ENCODE results near the gene NBL1. TPM values are rescaled to one million over a fixed set of nuclear protein-coding genes. Genes with fewer than 3 reads are reported as not detected.

NBL1 gene
- total and polyA plus RNA-seq, 2 of the 4 experiments (the other 2 are of a cell fraction), result 14.0 to 54.2 TPM

DNA sequence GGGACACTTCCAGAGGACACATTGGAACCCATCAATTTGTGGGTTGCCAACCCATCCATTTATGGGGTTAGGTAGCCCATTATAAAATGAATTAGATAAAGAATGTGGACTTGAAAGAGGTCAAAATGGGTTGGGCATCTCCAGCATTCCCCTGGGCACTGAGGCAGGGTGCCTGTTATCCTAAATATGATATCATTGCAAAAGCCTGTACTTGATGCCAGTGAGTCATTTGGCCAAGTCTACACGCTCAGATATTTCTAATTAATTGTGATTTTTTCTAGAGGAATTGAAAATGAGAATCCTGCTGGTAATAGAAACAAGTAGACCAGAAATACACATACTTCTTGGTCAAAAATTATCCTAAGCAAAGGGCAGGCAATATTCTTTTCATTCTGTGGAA lies 21.9 kb upstream of the NBL1 start:
- dilution Hi-C loops (cut with HindIII; ENCODE audit: low sequenced_read_pairs, unreplicated experiment) (no loop called here), in situ Hi-C loops (cut with MboI; ENCODE audit: low sequenced_read_pairs) (no loop called here), intact Hi-C loops (cut with micrococcal nuclease) (no loop called here)
- no peaks in the 10 kb centered on the region for H3K27me3 ChIP-seq (ENCODE audit: control insufficient read depth, insufficient read depth, low read length)
- H3K14ac ChIP-seq (replicated peaks; ENCODE audit: low read depth, low read length), result no peak overlapping the region
- no peak overlapping the region for H3K56ac ChIP-seq (ENCODE audit: extremely low read depth, insufficient read depth, low read length)
- H3K9me3 ChIP-seq (ENCODE audit: control insufficient read depth, insufficient read depth, low read length), result no peaks in the 10 kb centered on the region
- H2AK9ac ChIP-seq (replicated peaks; ENCODE audit: low read depth, low read length, poor library complexity), result no peak overlapping the region
- no CpG with 5 or more reads among the region's 1 CpG for WGBS, 2 experiments (ENCODE audit: extremely low coverage in 2 of 2, insufficient read length in 1 of 2)
- H3K4me1 ChIP-seq (ENCODE audit: control insufficient read depth, insufficient read depth, low read length), result peaks cover 19% of the 10 kb centered on the region
- no peak overlapping the region for H4K91ac ChIP-seq (ENCODE audit: insufficient read depth, low read depth, low read length)
- H3K9ac ChIP-seq (ENCODE audit: low read depth, low read length), result no peak overlapping the region
- BruUV-seq (replicated peaks), result no TSS peak
- no peak overlapping the region for H3K18ac ChIP-seq (ENCODE audit: low read depth, low read length)
- POLR2A ChIA-PET (ENCODE audit: unreplicated experiment), result no interaction called here
- TF ChIP-seq SMC3 (IDR thresholded peaks at IDR 0.05; ENCODE audit: low read depth, low read length) (no peak), POLR2A (IDR thresholded peaks at IDR 0.05; ENCODE audit: low read depth, low read length) (no peak), CHD1 (IDR thresholded peaks at IDR 0.05; ENCODE audit: low read depth, low read length) (no peak), MAZ (IDR thresholded peaks at IDR 0.05; ENCODE audit: borderline replicate concordance, low read depth, low read length) (no peak), NFE2L2 (IDR thresholded peaks at IDR 0.05; ENCODE audit: low read depth, low read length) (no peak), MAFK (IDR thresholded peaks at IDR 0.05; ENCODE audit: low read depth, low read length) (no peak), FOS (IDR thresholded peaks at IDR 0.05; ENCODE audit: low read depth, low read length) (no peak), BHLHE40 (IDR thresholded peaks at IDR 0.05; ENCODE audit: low read depth, low read length) (no peak), RFX5 (IDR thresholded peaks at IDR 0.05; ENCODE audit: low read depth, low read length) (no peak), MXI1 (IDR thresholded peaks at IDR 0.05; ENCODE audit: borderline replicate concordance, low read depth, low read length) (no peak), RAD21 (IDR thresholded peaks at IDR 0.05; ENCODE audit: low read length) (no peak), RCOR1 (IDR thresholded peaks at IDR 0.05; ENCODE audit: insufficient replicate concordance, low read length) (no peak), CEBPB (IDR thresholded peaks at IDR 0.05; ENCODE audit: low read depth, low read length) (no peak)
- TF ChIP-seq, protein P1, sequence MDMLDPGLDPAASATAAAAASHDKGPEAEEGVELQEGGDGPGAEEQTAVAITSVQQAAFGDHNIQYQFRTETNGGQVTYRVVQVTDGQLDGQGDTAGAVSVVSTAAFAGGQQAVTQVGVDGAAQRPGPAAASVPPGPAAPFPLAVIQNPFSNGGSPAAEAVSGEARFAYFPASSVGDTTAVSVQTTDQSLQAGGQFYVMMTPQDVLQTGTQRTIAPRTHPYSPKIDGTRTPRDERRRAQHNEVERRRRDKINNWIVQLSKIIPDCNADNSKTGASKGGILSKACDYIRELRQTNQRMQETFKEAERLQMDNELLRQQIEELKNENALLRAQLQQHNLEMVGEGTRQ (IDR thresholded peaks at IDR 0.05; ENCODE audit: low read depth, low read length), result no peak
- TF ChIP-seq, protein P2, sequence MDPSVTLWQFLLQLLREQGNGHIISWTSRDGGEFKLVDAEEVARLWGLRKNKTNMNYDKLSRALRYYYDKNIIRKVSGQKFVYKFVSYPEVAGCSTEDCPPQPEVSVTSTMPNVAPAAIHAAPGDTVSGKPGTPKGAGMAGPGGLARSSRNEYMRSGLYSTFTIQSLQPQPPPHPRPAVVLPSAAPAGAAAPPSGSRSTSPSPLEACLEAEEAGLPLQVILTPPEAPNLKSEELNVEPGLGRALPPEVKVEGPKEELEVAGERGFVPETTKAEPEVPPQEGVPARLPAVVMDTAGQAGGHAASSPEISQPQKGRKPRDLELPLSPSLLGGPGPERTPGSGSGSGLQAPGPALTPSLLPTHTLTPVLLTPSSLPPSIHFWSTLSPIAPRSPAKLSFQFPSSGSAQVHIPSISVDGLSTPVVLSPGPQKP (IDR thresholded peaks at IDR 0.05; ENCODE audit: borderline replicate concordance, low read depth, low read length), result no peak
- H3K9me1 ChIP-seq (ENCODE audit: insufficient read depth, low read length), result 0 out of 2 replicates have a peak, but pooled peaks cover 10% of the 10 kb centered on the region
- no peak overlapping the region for H3K4me3 ChIP-seq (ENCODE audit: insufficient read depth, low read depth, low read length)
- H2BK20ac ChIP-seq (ENCODE audit: low read depth, low read length), result no peak overlapping the region
- peaks cover 38 to 60% of the 10 kb centered on the region in 2 experiments for H3K79me1 ChIP-seq (ENCODE audit: low read depth in 1 of 2, low read length in 2 of 2)
- no peak overlapping the region for H2AFZ ChIP-seq (replicated peaks; ENCODE audit: low read length, poor library complexity)
- no peak overlapping the region for H4K8ac ChIP-seq (ENCODE audit: low read depth in 2 of 2, low read length in 2 of 2)
- H3K4me2 ChIP-seq (ENCODE audit: low read depth, low read length), result no peak overlapping the region
- peaks cover 22% of the 10 kb centered on the region for H3K36me3 ChIP-seq (ENCODE audit: control insufficient read depth, insufficient read depth, low read length)
- DNase-seq, result peak; percentile 28
- no peak overlapping the region for H2BK120ac ChIP-seq (ENCODE audit: low read depth, low read length)
- H4K20me1 ChIP-seq (ENCODE audit: insufficient read depth, low read length), result peaks cover 11% of the 10 kb centered on the region; the same call in 1 of the 2 replicates
- H3K4ac ChIP-seq (ENCODE audit: low read depth, low read length), result no peak overlapping the region
- H3K23ac ChIP-seq (ENCODE audit: low read depth, low read length), result no peak overlapping the region
- peak; percentile 40; the same call in 1 of the 2 replicates for ATAC-seq (ENCODE audit: low read depth)
- H3K27ac ChIP-seq (ENCODE audit: insufficient read depth, low read length), result no peak overlapping the region
- CTCF ChIA-PET, result no interaction called here
- H2AK5ac ChIP-seq (ENCODE audit: low read depth, low read length), result no peak overlapping the region
- no peak overlapping the region for H2BK5ac ChIP-seq (ENCODE audit: low read depth, low read length, poor library complexity, severe bottlenecking)
- H2BK15ac ChIP-seq (ENCODE audit: low read depth, low read length), result no peak overlapping the region
- H4K5ac ChIP-seq (ENCODE audit: low read depth, low read length), result no peak overlapping the region

Data from IMR-90 (cell line).